ENCODE data around the gene HOXA9.

HOXA9 gene

GRCh38 chr7:27124096-27124901 lies 41.0 kb downstream of the HOXA9 start:
- no peak for DNase-seq

- no peak for DNase-seq
Observed at GRCh38 chr7:27123477-27124053, 41.8 kb downstream of the HOXA9 start.

GRCh38 chr7:27123007-27123476 lies 42.3 kb downstream of the HOXA9 start:
- DNase-seq = no peak

DNA sequence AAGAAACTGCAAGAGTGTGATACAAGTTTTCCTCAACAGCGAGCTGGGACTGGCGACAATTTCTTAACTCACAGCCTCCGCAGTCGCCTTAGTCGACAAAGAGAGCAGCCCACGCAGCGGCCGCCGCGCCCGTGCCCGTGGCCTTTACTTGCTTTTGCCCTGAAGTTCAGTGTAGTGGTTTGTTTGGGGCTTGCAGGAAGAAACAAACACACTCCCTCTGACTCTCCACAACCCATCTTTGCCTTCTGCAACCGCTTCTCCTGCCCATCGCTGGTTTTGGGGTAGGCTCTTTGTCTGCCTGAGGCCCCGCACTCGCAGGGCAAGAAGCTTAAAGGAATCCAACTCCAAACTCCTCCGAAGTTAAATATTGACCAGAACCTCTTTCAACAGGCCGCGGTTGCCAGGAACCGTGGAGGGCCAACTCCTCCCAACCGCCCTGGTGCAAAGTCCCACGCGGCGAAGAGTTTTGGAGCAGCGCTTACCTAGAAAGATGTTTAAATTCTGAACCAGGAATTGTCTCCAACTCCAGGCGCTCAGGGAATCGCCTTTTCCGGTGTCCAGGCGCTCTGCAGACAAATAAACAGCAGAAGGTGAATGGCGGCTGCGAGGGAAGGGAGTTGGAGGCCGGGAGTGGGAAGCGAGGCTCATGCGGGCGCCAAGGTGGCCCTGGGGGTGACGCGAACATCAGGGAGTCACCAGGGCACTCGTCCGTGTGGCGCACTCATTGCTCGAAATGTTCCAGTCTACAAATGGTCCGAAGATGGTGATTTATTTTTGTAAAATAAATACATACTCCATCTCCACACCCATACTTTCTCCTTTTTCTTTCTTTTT lies 43.0 kb downstream of the HOXA9 start:
- DNase-seq = no peak

DNA sequence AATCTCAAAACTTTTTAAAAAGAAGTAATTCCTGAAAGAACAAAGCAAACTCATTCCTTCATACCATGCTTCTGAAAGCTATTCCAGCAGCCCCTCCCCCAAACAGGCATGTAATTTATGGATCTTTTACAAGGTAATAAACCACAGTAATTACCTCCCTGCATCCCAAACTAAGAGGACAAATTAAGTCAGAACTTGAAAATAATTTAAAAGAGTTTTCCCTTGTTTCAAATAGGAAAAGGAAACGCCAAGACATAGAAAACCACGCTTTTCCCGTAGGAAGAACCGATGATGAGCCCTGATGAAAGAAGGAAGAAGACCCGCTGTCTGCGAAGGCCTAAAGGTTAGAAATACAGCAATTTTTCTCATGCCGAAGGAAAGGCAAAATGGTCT lies 43.7 kb downstream of the HOXA9 start:
- DNase-seq = no peak

- no peak for DNase-seq
Observed at GRCh38 chr7:27119412-27119911, 45.9 kb downstream of the HOXA9 start.

GRCh38 chr7:27118580-27118979 lies 46.8 kb downstream of the HOXA9 start:
- no peak for DNase-seq

DNA sequence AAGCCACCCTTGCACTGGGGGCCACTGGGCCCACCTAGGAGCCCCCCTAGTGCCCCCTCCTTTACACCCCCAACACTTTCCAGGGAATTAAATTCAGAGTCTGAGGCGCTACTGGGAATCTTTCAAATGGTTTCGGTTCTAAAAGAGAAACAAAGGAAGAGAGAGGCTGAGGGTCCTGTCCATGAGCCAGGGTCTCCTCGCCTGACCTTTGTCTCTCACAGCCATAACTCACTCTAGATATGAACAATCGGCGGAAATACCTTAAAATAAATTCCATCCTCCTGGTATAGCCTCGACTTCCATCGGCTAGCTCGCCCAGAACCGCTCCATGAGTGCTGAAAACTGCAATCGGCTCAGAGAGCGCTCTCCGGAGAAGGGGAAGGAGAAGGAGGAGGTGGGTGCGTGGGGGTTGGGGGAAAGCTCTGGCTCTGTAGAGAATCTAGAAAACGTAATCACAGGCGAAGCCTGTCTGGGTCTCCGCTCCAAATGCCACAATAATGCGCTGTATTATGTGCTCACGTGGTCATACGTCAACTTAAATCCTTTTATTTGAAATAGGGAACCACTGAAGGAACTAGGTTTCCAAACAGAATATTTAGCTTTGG lies 47.3 kb downstream of the HOXA9 start:
- no peak for DNase-seq

- no peak for DNase-seq
Observed at GRCh38 chr7:27116962-27117886, 48.1 kb downstream of the HOXA9 start.

DNA sequence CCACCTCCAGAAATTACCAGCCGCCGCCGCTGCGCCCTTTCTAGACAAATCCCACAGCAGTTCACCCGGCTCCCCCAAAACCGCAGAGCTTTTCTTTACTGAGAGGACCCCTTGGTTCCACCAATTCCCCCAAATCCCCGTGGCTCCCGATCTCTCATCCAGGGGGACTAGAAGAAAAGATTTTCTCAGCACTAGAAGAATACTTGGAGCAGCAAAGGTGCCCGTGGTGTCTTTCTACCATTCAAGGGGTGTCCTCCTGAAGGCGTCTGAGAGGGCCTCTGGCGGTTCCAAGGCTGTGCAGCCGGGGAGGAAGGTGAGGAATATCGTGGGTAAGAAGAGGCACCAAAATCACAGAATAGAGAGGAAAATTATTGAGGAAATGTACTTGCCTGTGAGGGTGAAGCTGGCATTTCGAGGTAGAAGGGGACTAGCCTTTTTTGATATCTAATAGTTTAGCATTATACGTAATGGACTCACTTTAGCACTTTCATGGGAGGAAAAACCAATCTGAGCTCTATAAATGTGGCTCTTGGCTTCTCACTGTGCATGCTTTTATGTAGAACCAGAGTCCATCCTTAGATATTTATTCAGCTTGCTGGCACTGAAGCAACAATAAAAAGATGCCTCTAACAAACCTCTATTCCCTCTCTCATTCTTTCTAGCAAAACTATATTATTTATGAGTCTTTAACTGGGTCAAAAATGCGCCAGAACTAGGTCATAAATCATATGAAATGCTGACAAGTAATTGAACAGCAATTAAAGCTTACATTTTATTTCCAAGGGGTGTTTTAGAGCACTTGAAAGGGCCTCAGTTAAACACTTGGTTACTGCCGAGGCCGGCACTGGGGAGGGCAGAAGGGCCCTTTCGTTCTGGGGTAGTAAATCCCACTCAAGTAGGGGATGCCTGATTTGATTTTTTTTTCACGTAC lies 49.0 kb downstream of the HOXA9 start:
- DNase-seq = no peak

- DNase-seq = no peak
Observed at GRCh38 chr7:27115221-27116026, 49.9 kb downstream of the HOXA9 start.

DNA sequence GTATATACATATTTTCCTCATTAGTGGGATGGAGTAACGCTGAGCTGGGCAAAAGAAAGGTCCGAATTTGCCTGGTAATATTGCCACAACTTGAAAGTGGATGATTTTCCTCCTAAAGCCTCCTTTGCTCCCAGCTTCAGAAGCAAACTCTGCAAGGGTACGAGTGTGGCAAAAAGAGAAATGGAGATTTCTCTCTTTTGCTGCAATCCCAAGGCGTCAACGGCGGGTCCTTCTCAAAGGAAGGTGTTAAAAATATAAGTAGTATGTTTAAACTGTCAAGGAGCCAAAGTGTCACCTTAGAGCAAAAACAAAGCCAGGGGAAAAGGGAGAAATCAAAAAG lies 50.5 kb downstream of the HOXA9 start:
- no peak for DNase-seq

DNA sequence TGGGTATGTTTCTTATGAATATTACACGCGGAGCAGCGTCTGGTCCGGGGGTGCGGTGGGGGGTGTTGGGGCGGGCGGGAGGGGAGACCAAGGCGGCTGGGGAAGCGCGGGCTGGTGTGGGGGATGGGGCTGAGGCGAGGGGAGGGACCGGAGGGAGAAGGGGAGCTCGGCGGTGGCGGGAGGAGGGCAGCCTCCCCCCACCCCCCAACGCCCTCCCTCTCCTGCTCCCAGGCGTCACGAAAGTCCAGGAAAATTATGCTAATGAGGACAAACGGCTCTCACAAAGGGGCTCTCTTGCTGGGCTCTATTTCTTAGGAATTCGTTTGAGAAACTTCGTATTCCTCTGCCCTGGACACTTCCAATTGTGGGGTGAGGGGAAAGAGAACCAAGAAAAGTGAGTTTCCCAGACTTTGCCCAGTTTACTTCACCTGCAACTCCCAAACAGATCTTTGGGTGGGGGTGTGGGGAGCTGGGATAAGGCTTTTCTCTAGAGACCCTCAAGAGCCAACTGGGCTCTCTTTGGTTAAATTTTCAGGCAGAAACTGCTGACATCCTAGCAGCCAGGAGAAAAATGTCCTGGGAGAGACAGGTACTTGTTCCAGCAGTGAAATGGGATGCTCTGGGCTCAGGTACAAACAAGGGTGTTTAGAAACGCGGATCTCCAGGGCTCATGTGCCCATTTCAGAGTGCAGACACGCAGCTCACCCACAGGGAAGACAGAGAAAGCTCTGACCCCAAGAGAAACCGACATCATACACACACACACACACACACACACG lies 51.2 kb downstream of the HOXA9 start:
- no peak for DNase-seq

DNA sequence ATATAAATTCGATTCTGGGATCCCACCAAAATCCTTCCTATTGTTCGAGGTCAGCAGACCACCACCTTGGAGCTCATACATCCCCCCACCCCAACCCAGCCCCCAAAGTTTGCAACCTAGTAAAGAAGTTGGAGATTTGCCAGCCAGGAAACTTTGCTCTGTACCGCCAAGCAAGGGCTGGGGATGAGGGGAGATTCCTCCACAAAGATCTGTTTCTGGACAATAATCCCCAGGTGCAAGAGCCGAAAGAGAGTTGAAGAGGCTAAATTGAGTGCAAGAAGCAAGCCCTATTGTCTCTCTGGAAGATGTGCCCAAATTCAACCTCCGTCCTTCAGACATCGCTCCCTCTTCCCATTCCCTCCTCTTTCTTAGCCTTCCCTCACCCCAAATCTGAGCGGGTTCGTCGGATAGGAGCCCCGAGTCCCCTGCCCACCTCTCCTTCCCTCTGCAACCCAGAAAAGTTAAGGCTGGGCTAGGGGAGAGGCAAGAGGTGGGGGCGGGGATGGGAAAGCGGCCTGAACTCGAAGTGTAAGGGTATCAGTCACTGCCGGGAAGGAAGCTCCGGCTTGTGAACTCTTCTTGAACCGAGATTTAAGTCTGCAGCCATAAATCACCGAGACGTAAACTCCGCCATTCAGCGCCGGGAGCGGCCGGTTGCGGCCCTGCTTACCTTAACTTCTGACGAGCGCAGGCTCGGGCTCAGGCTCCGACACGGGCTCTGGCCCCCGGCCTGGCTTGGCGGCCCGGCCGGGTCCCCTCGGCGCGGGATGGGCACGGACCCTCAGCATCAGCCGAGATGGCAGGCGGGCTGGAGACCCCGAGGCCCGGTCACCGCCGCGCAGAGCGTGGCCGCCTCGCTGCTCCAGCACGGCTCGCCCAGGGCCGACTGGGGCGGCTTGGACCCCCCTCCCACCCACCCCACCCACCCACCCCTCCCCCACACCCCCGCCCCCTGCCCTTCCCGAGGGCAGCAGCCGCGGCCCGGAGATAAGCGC lies 52.1 kb downstream of the HOXA9 start:
- DNase-seq = no peak

Data from activated T-cell treated with anti-CD3 and anti-CD28 coated beads for 4 hours (primary cell).